Heart left ventricle (tissue), 16 donors: Measurements from ENCODE around the gene VMAC. TPM values are rescaled to one million over a fixed set of nuclear protein-coding genes. Genes with fewer than 3 reads are reported as not detected.

Experiments
- ATAC-seq, 4 donors: fragments of 200-7000 bp; cut with Tn5 transposase; one replicate each; pipeline ENCODE4 v1.9.1; 2020 to 2022; ENCODE audit warnings: moderate library complexity in 4 of 4, mild to moderate bottlenecking in 3 of 4, moderate number of reproducible peaks in 1 of 4
- DNase-seq, 5 donors: peaks; one replicate each; pipeline ENCODE4 v3.0.0-alpha.2; 2020
- H3K27ac ChIP-seq, 12 donors: fragments of 200-600 bp; sonication (generic) in 4 of 12; one replicate each; pipeline versions ENCODE4 v1.5.0 to v1.8.0; 2016 to 2022; ENCODE audit warnings: mild to moderate bottlenecking in 2 of 12
- H3K27me3 ChIP-seq, 9 donors: fragments of 200-600 bp; sonication (generic) in 2 of 9; one replicate each; pipeline versions ENCODE4 v1.5.1 to v1.8.0; 2016 to 2022; ENCODE audit warnings: mild to moderate bottlenecking in 3 of 9
- H3K36me3 ChIP-seq, 9 donors: fragments of 200-600 bp; sonication (generic) in 2 of 9; one replicate each; pipeline versions ENCODE4 v1.5.0 to v1.8.0; 2018 to 2022; ENCODE audit warnings: mild to moderate bottlenecking in 2 of 9
- H3K4me1 ChIP-seq, 12 donors: fragments of 200-600 bp; sonication (generic) in 4 of 12; one replicate each; pipeline versions ENCODE4 v1.5.0 to v1.8.0; 2016 to 2022; ENCODE audit warnings: mild to moderate bottlenecking in 3 of 12
- H3K4me3 ChIP-seq, 12 donors: fragments of 200-600 bp; sonication (generic) in 4 of 12; one replicate each; pipeline versions ENCODE4 v1.5.0 to v1.8.0; 2017 to 2022; ENCODE audit warnings: mild to moderate bottlenecking in 9 of 12, moderate library complexity in 4 of 12
- H3K9me3 ChIP-seq, 12 donors: fragments of 200-600 bp; sonication (generic) in 4 of 12; one replicate each; pipeline versions ENCODE4 v1.5.0 to v1.8.0; 2016 to 2022; ENCODE audit warnings: mild to moderate bottlenecking in 1 of 12
- CTCF ChIP-seq, 12 donors: fragments of 200-600 bp; sonication (generic) in 4 of 12; IDR thresholded peaks; one replicate each; pipeline versions ENCODE4 v1.5.0 to v1.8.0; 2018 to 2022; ENCODE audit warnings: antibody characterized with exemption in 12 of 12, mild to moderate bottlenecking in 5 of 12
- POLR2A ChIP-seq, 2 donors: fragments of 450-650 bp; IDR thresholded peaks; one replicate each; pipeline ENCODE4 v1.6.1; 2017; ENCODE audit warnings: antibody characterized with exemption in 2 of 2, mild to moderate bottlenecking in 2 of 2, moderate library complexity in 2 of 2
- WGBS, 4 donors: extraction: QIAGEN DNeasy Blood & Tissue Kit in 2 of 4; methylation state at CpG; one replicate each; pipeline versions ENCODE4 v1.1.5 to v1.1.7; 2013 to 2018; 5-methylcytosine and 5-hydroxymethylcytosine counted together
- intact Hi-C, 10 donors: fragments of 100-400 bp; cut with DNase I; formaldehyde crosslinking; loops; one replicate each; pipeline versions ENCODE4 v1.11.1 to v1.14.2; 2022
- polyA plus RNA-seq, 2 donors: library from polyadenylated mRNA; stranded (reverse); fragments of 200-250 nt; gene quantifications; one replicate each; pipeline ENCODE4 v1.2.3, GENCODE V29; 2013
- total RNA-seq, 9 donors: library from RNA; depleted of rRNA in 2 of 9; stranded (reverse); fragments of >200 nt in 2 of 9; fragmentation: NEBNext Ultra II Directional in 3 of 9; extraction: Animal tissue kit (Norgen Biotek cat#: 25700) in 3 of 9; gene quantifications; one replicate each; pipeline versions ENCODE4 v1.1.0 to v1.2.4, GENCODE V29; 2016 to 2023
- donor health status: ischemic (EF 13 %, LVEDD 7.1; RV severe dilation, severe dysfunction).
- donor health status: healthy with polysubstance abuse.
- donor health status: DM: no; HTN: yes; CAD: no.
- donor health status: DM: no; HTN: no; CAD: no.
- donor health status: ischemic (EF 25% LVEDD 6.9; RV normal size, moderate dysfunction).
- donor health status: ischemic (EF 25% LVEDD 5.7; RV mildly dilated, moderate dysfunction).
- donor health status: healthy.
- donor health status: DM: yes; HTN: yes; CAD: no.
- donor health status: ischemic (EF 35%, LVEDD 5.7; RV mildly dilated, moderate dysfunction).
- donor health status: nonischemic (EF 11% LVEDD 7.7; RV severe dilation, severe dysfunction).
- donor health status: DM: yes; HTN: yes; CAD: no.
- donor health status: PGD.
- donor health status: ischemic (EF 29% LVEDD 5.4; RV normal size, mild dysfunction).
- donor health status: nonischemic (EF 23%, LVEDD 6.1; RV moderate dilation, normal function).

Gene VMAC
- total and polyA plus RNA-seq, 11 donors, result 1.3 to 3.9 (median 2.3) TPM

GRCh38 chr19:5949792-5950305 is 45.2 kb downstream of the VMAC start:
- no peaks in the 10 kb centered on the region for H3K9me3 ChIP-seq
- ATAC-seq (peak; percentile 32 to 57 (median 51)), DNase-seq (peak in 4 of 5 donors; percentile 53 to 78 (median 68))
- no peaks in the 10 kb centered on the region for H3K27me3 ChIP-seq
- peak overlapping the region in 1 of 12 donors; percentile 2 for H3K4me3 ChIP-seq
- H3K27ac ChIP-seq, result peak overlapping the region in 9 of 12 donors; percentile 2 to 89 (median 43)
- H3K36me3 ChIP-seq, result peaks cover 0 to 11% (median 0%) of the 10 kb centered on the region in 9 donors
- TF ChIP-seq POLR2A (IDR thresholded peaks at IDR 0.05) (no peak), CTCF (IDR thresholded peaks at IDR 0.05) (no peak)
- WGBS, 4 donors, result 62 to 74% (median 68%) methylated on average over 13 of the region's 13 CpGs
- intact Hi-C loops, result no loop called here
- H3K4me1 ChIP-seq, result peaks cover 30 to 88% (median 85%) of the 10 kb centered on the region in 12 donors

- H3K9me3 ChIP-seq, result no peaks in the 10 kb centered on the region
- 42 to 64% (median 60%) methylated on average over 3 of the region's 3 CpGs for WGBS, 4 donors
- H3K27ac ChIP-seq, result peak overlapping the region in 9 of 12 donors; percentile 2 to 85 (median 66)
- no peak overlapping the region for H3K4me3 ChIP-seq
- DNase-seq (no peak), ATAC-seq (no peak)
- peaks cover 30 to 97% (median 94%) of the 10 kb centered on the region in 12 donors for H3K4me1 ChIP-seq
- intact Hi-C loops, result no loop called here
- no peaks in the 10 kb centered on the region for H3K27me3 ChIP-seq
- peaks cover 0 to 11% (median 0%) of the 10 kb centered on the region in 9 donors for H3K36me3 ChIP-seq
- TF ChIP-seq CTCF (IDR thresholded peaks at IDR 0.05) (no peak), POLR2A (IDR thresholded peaks at IDR 0.05) (no peak)
Measured at GRCh38 chr19:5950741-5951140, 46.1 kb downstream of the VMAC start.

GRCh38 chr19:5951338-5951861 is 46.7 kb downstream of the VMAC start:
- Histone ChIP-seq H3K9me3 (no peaks in the 10 kb centered on the region), H3K36me3 (peaks cover 0 to 11% (median 0%) of the 10 kb centered on the region in 9 donors), H3K27me3 (no peaks in the 10 kb centered on the region), H3K4me1 (peaks cover 30 to 100% (median 98%) of the 10 kb centered on the region in 12 donors), H3K4me3 (no peak overlapping the region), H3K27ac (peak overlapping the region in 11 of 12 donors; percentile 2 to 85 (median 59))
- intact Hi-C loops, result no loop called here
- DNase-seq (peak in 1 of 5 donors; percentile 53), ATAC-seq (no peak)
- WGBS, 4 donors, result 27 to 38% (median 29%) methylated on average over 18 to 19 of the region's 19 CpGs
- no peak for TF ChIP-seq CTCF (IDR thresholded peaks at IDR 0.05)
- TF ChIP-seq POLR2A (IDR thresholded peaks at IDR 0.05), result no peak

GRCh38 chr19:5952193-5953029 is 47.7 kb downstream of the VMAC start:
- ATAC-seq, result no peak
- peaks cover 0 to 11% (median 0%) of the 10 kb centered on the region in 9 donors for H3K36me3 ChIP-seq
- peak overlapping the region in 10 of 12 donors; percentile 20 to 85 (median 68) for H3K27ac ChIP-seq
- H3K9me3 ChIP-seq, result no peaks in the 10 kb centered on the region
- TF ChIP-seq CTCF (IDR thresholded peaks at IDR 0.05), result no peak
- TF ChIP-seq POLR2A (IDR thresholded peaks at IDR 0.05), result no peak
- H3K4me3 ChIP-seq, result no peak overlapping the region
- 39 to 50% (median 43%) methylated on average over 18 of the region's 18 CpGs for WGBS, 4 donors
- H3K4me1 ChIP-seq, result peaks cover 27 to 100% (median 95%) of the 10 kb centered on the region in 12 donors
- H3K27me3 ChIP-seq, result no peaks in the 10 kb centered on the region
- no peak for DNase-seq
- intact Hi-C loops, result no loop called here
